Activated B cell treated with CpG ODN at 0.5 μM for 24 hours (primary cell): ENCODE results near the gene DCDC2. TPM values are rescaled to one million over a fixed set of nuclear protein-coding genes. Genes with fewer than 3 reads are reported as not detected.

ENCODE experiments used
- ATAC-seq: fragments of 200-7000 bp; cut with Tn5 transposase; one replicate; pipeline ENCODE4 v1.10.0; 2021; ENCODE audit warnings: low read depth, mild to moderate bottlenecking, moderate library complexity
- CTCF ChIA-PET: fragments of 350-600 bp; sonication (Branson Sonifier 250); formaldehyde crosslinking; loops from one replicate; lab custom pipeline; 2021; ENCODE audit warnings: antibody characterized with exemption; lab: Charles Lee
- POLR2A ChIA-PET: fragments of 350-600 bp; sonication (Branson Sonifier 250); formaldehyde crosslinking; loops from one replicate; lab custom pipeline; 2021; ENCODE audit warnings: antibody characterized with exemption; lab: Charles Lee
- DNase-seq: peaks from one replicate; pipeline ENCODE4 v3.0.0; 2022
- H3K27ac Mint-ChIP-seq: one replicate; pipeline ENCODE4 v1.8.0; 2020; ENCODE audit warnings: mixed read lengths
- H3K27me3 Mint-ChIP-seq: one replicate; pipeline ENCODE4 v1.8.0; 2021; ENCODE audit warnings: mixed read lengths
- H3K36me3 Mint-ChIP-seq: one replicate; pipeline ENCODE4 v1.8.0; 2021; ENCODE audit warnings: low read depth, mixed read lengths
- H3K4me1 Mint-ChIP-seq: one replicate; pipeline ENCODE4 v1.8.0; 2021; ENCODE audit warnings: mixed read lengths
- H3K4me3 Mint-ChIP-seq: one replicate; pipeline ENCODE4 v1.8.0; 2020; ENCODE audit warnings: mild to moderate bottlenecking, mixed read lengths
- H3K9me3 Mint-ChIP-seq: one replicate; pipeline ENCODE4 v1.8.0; 2020; ENCODE audit warnings: mixed read lengths
- intact Hi-C: fragments of 100-400 bp; cut with micrococcal nuclease; formaldehyde crosslinking; loops from one replicate; pipeline ENCODE4 v1.15.1; 2024
- total RNA-seq: library from RNA; stranded (reverse); gene quantifications from 2 replicates; pipeline ENCODE4 v1.2.3, GENCODE V29; 2022
- TF ChIP-seq, protein P1 (sequence below): fragments of 200-600 bp; IDR thresholded peaks from one replicate; pipeline ENCODE4 v1.8.0; 2022; ENCODE audit warnings: antibody characterized with exemption, mild to moderate bottlenecking

The DCDC2 gene
- total RNA-seq, 1 donor from 2014 or later: not detected

DNA sequence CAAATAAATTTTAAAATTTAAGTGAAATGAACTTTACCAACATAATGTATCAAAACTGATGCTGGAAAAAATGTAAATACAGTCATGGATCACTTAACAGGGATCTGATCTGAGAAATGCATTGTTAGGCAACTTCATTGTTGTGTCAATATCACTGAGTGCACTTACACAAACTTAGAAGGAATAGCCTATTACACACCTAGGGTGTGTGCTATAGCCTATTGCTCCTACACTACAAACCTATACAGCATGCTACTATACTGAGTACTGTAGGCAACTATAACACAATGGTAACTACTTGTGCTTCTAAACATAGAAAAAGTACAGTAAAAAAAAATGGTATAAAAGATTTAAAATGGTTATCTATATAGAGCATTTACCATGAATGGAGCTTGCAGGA, 104.5 kb downstream of the DCDC2 start:
- POLR2A ChIA-PET: no interaction called here
- H3K4me3 Mint-ChIP-seq: no peak overlapping the region
- no peak for DNase-seq
- no peak overlapping the region for H3K27ac Mint-ChIP-seq
- CTCF ChIA-PET: no interaction called here
- H3K27me3 Mint-ChIP-seq: peaks cover 4% of the 10 kb centered on the region
- peaks cover 3% of the 10 kb centered on the region for H3K4me1 Mint-ChIP-seq
- ATAC-seq: no peak
- TF ChIP-seq, protein P1, sequence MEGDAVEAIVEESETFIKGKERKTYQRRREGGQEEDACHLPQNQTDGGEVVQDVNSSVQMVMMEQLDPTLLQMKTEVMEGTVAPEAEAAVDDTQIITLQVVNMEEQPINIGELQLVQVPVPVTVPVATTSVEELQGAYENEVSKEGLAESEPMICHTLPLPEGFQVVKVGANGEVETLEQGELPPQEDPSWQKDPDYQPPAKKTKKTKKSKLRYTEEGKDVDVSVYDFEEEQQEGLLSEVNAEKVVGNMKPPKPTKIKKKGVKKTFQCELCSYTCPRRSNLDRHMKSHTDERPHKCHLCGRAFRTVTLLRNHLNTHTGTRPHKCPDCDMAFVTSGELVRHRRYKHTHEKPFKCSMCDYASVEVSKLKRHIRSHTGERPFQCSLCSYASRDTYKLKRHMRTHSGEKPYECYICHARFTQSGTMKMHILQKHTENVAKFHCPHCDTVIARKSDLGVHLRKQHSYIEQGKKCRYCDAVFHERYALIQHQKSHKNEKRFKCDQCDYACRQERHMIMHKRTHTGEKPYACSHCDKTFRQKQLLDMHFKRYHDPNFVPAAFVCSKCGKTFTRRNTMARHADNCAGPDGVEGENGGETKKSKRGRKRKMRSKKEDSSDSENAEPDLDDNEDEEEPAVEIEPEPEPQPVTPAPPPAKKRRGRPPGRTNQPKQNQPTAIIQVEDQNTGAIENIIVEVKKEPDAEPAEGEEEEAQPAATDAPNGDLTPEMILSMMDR: no peak
- peaks cover 8% of the 10 kb centered on the region for H3K9me3 Mint-ChIP-seq
- intact Hi-C loops: no loop called here
- no peaks in the 10 kb centered on the region for H3K36me3 Mint-ChIP-seq

DNA sequence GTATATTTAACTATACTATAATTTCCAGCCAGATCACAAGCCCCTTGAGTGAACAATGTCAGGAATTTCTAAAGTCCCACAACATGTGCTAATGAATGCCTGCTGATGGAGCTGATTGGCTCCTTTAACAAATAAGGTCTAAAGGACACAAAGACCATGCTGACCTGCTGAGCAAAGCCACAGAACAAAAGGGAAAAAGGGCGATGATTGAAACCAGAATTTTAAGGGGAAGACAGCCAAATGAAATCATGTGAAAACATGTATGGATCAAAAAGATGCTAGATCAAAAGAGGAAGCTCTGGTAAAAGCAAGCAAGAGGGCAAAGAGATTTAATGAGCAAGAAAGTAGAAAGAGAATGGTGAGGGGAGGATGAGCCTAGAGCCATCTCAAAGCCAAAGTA, 105.6 kb downstream of the DCDC2 start:
- H3K27ac Mint-ChIP-seq: no peak overlapping the region
- no peak for ATAC-seq
- intact Hi-C loops: no loop called here
- peaks cover 3% of the 10 kb centered on the region for H3K4me1 Mint-ChIP-seq
- ChIA-PET CTCF (no interaction called here), POLR2A (no interaction called here)
- no peak for DNase-seq
- TF ChIP-seq, protein P1: no peak
- H3K27me3 Mint-ChIP-seq: peaks cover 3% of the 10 kb centered on the region
- no peaks in the 10 kb centered on the region for H3K36me3 Mint-ChIP-seq
- peaks cover 6% of the 10 kb centered on the region for H3K9me3 Mint-ChIP-seq
- H3K4me3 Mint-ChIP-seq: no peak overlapping the region

DNA sequence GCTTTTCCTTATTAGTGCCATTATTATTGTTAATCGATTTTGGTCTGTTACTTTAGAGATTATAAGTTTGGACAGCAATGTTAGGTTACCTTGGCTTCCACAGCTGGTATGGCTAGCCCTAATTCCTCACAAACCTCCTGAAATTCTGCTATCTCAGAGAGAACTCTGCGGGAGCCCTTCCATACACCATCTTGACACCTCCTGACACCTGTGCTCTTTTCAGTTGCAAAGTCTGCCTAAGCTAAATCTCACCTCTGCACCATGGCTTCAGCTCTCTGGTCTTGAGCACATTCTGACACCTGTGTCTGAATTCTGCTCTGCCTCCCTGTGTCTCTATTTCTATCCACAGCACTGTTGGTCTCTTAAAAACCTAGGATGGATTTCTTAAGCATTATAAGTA, 106.5 kb downstream of the DCDC2 start:
- Mint-ChIP-seq H3K4me3 (no peak overlapping the region), H3K27me3 (peaks cover 3% of the 10 kb centered on the region), H3K36me3 (no peaks in the 10 kb centered on the region), H3K4me1 (peaks cover 3% of the 10 kb centered on the region), H3K27ac (no peak overlapping the region), H3K9me3 (peaks cover 6% of the 10 kb centered on the region)
- CTCF ChIA-PET: no interaction called here
- intact Hi-C loops: no loop called here
- TF ChIP-seq, protein P1: no peak
- ATAC-seq: no peak
- POLR2A ChIA-PET: no interaction called here
- no peak for DNase-seq

DNA sequence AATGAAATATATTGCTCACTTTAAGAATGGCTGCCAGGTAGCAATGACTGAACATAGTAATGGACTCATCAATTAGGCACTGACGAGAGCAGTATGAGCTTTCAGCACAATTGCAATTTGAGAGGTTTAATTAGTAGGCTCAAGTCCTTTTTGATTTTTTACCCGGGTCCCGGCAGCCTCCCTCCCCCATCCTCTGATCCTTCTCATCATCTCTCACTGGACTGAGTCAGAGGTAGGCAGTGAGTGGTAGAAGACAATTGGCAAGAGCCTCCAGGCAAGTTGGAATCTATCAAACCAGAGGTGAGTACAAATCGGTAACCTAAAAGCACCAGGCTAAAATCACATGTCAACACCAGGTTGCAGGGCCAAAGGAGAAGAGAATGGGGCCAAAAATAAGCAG, 107.9 kb downstream of the DCDC2 start:
- DNase-seq (no peak), ATAC-seq (no peak)
- Mint-ChIP-seq H3K4me3 (no peak overlapping the region), H3K36me3 (no peaks in the 10 kb centered on the region), H3K9me3 (peaks cover 6% of the 10 kb centered on the region), H3K4me1 (no peaks in the 10 kb centered on the region), H3K27me3 (peaks cover 3% of the 10 kb centered on the region), H3K27ac (no peak overlapping the region)
- ChIA-PET CTCF (no interaction called here), POLR2A (no interaction called here)
- intact Hi-C loops: no loop called here
- TF ChIP-seq, protein P1: no peak

DNA sequence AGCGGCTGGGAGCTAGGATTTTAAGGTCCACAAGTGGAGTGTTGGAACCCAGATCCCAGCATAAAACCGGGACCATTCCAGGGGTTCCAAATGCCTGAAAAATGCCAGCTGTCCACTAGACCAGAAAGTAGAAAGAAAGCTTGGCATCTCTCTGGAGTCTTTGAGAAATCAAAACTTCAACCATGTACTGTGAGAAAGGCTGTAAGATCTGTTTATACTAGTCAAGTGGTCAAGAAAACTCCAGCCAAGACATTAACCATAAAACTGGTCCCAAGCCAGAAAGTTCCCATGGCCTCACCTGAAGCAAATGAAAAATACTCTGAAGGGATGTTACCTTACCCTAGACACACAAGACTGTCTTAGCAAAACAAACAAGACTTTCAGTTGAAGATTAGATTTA, 112.6 kb downstream of the DCDC2 start:
- ChIA-PET CTCF (no interaction called here), POLR2A (no interaction called here)
- H3K36me3 Mint-ChIP-seq: no peaks in the 10 kb centered on the region
- TF ChIP-seq, protein P1: no peak
- no peak for ATAC-seq
- no peaks in the 10 kb centered on the region for H3K4me1 Mint-ChIP-seq
- H3K4me3 Mint-ChIP-seq: no peak overlapping the region
- H3K27ac Mint-ChIP-seq: no peak overlapping the region
- peaks cover 6% of the 10 kb centered on the region for H3K27me3 Mint-ChIP-seq
- H3K9me3 Mint-ChIP-seq: no peaks in the 10 kb centered on the region
- intact Hi-C loops: no loop called here
- DNase-seq: no peak
